SK-N-SH (cell line): ENCODE measurements around the gene ENTPD7. TPM values are rescaled to one million over a fixed set of nuclear protein-coding genes. Genes with fewer than 3 reads are reported as not detected.
"Not testable (repeated sequence)": the region's sequence is repeated elsewhere in the genome, so short reads cannot be mapped to it uniquely, and the experiment has no call there.

Experiments used
- CTCF ChIA-PET: fragments of 300-600, 350-600 bp; formaldehyde crosslinking; extraction: SDS; loops from one replicate; lab custom pipeline; 2021; lab: Yijun Ruan, JAX
- POLR2A ChIA-PET: fragments of 350-600 bp; sonication (Branson Sonifier 250); formaldehyde crosslinking; extraction: SDS; loops from one replicate; lab custom pipeline; 2020; ENCODE audit warnings: antibody characterized with exemption, inconsistent platforms; lab: Yijun Ruan, JAX
- DNase-seq: peaks from one replicate; pipeline ENCODE4 v3.0.0; 2012
- H2AFZ ChIP-seq: fragments of 200-600 bp; sonication (generic); 2 replicates; pipeline ENCODE4 v1.8.1; 2016; ENCODE audit warnings: antibody characterized with exemption, mild to moderate bottlenecking, low read depth
- H3F3A ChIP-seq: fragments of 200-600 bp; sonication (generic); replicated peaks from 2 replicates; pipeline ENCODE3; 2016; ENCODE audit warnings: antibody characterized with exemption, mild to moderate bottlenecking; ENCODE audit not compliant: insufficient read depth
- H3K27ac ChIP-seq, 2 experiments: fragments of 200-500 bp in 1 of 2; fragments of 200-600 bp in 1 of 2; sonication (Bioruptor generic) in 1 of 2; sonication (generic), shearing (Covaris generic) in 1 of 2; 2 replicates each; pipeline versions ENCODE4 v1.5.1 to v1.6.1; 2014 to 2016; ENCODE audit warnings: low read depth in 2 of 2, inconsistent platforms in 1 of 2, low read length in 1 of 2, mild to moderate bottlenecking in 1 of 2, mixed read lengths in 1 of 2
- H3K27me3 ChIP-seq: fragments of 200-600 bp; sonication (generic), shearing (Covaris generic); 2 replicates; pipeline ENCODE4 v1.6.1; 2016; ENCODE audit warnings: mixed run types; ENCODE audit not compliant: insufficient read depth
- H3K36me3 ChIP-seq, 2 experiments: fragments of 200-500 bp in 1 of 2; fragments of 200-600 bp in 1 of 2; sonication (Bioruptor generic) in 1 of 2; sonication (generic) in 1 of 2; replicated peaks in 1 of 2; 2 replicates each; pipeline versions ENCODE3 to v1.5.1; 2014 to 2016; ENCODE audit warnings: low read length in 1 of 2, mild to moderate bottlenecking in 1 of 2; ENCODE audit not compliant: insufficient read depth in 2 of 2, control insufficient read depth in 1 of 2
- H3K4me1 ChIP-seq, 2 experiments: fragments of 200-500 bp in 1 of 2; fragments of 200-600 bp in 1 of 2; sonication (Bioruptor generic) in 1 of 2; sonication (generic), shearing (Covaris generic) in 1 of 2; 2 replicates each; pipeline versions ENCODE4 v1.5.1 to v1.6.1; 2014 to 2016; ENCODE audit warnings: low read depth in 1 of 2, low read length in 1 of 2, mixed run types in 1 of 2; ENCODE audit not compliant: insufficient read depth in 2 of 2, control insufficient read depth in 1 of 2
- H3K4me2 ChIP-seq: fragments of 200-600 bp; sonication (generic), shearing (Covaris generic); 2 replicates; pipeline ENCODE4 v1.6.1; 2017; ENCODE audit warnings: mixed run types
- H3K4me3 ChIP-seq, 2 experiments: fragments of 200-500 bp in 1 of 2; fragments of 200-600 bp in 1 of 2; sonication (Bioruptor generic) in 1 of 2; sonication (generic), shearing (Covaris generic) in 1 of 2; 2 replicates each; pipeline versions ENCODE4 v1.5.1 to v1.8.1; 2014 to 2016; ENCODE audit warnings: low read depth in 2 of 2, inconsistent platforms in 1 of 2, low read length in 1 of 2, mild to moderate bottlenecking in 1 of 2, mixed read lengths in 1 of 2, moderate library complexity in 1 of 2
- H3K79me2 ChIP-seq: fragments of 200-600 bp; sonication (generic); 2 replicates; pipeline ENCODE4 v1.8.1; 2017; ENCODE audit warnings: mild to moderate bottlenecking; ENCODE audit not compliant: insufficient read depth
- H3K9ac ChIP-seq: fragments of 200-600 bp; sonication (generic); 2 replicates; pipeline ENCODE4 v1.6.1; 2017; ENCODE audit warnings: mixed run types
- H3K9me2 ChIP-seq: fragments of 200-600 bp; sonication (generic); 2 replicates; pipeline ENCODE4 v1.6.1; 2017; ENCODE audit warnings: mixed run types
- H3K9me3 ChIP-seq: fragments of 200-600 bp; sonication (generic); 2 replicates; pipeline ENCODE4 v1.6.1; 2017; ENCODE audit warnings: mixed run types, mild to moderate bottlenecking, moderate library complexity
- H4K20me1 ChIP-seq: fragments of 200-600 bp; sonication (generic); 2 replicates; pipeline ENCODE4 v1.6.1; 2017; ENCODE audit warnings: mild to moderate bottlenecking, mixed run types; ENCODE audit not compliant: insufficient read depth
- CHD2 ChIP-seq: fragments of 150-350 bp; IDR thresholded peaks from 2 replicates; pipeline ENCODE4 v1.6.1; 2018; ENCODE audit warnings: low read length; ENCODE audit not compliant: partially characterized antibody
- ELF1 ChIP-seq: IDR thresholded peaks from 2 replicates; pipeline ENCODE4 v1.4.0; 2012
- EZH2phosphoT487 ChIP-seq: fragments of 200-600 bp; sonication (generic); IDR thresholded peaks from 2 replicates; pipeline ENCODE4 v1.6.1; 2017; ENCODE audit warnings: low read depth, mixed run types, mild to moderate bottlenecking, antibody characterized with exemption, moderate library complexity, borderline replicate concordance
- GABPA ChIP-seq: IDR thresholded peaks from 2 replicates; pipeline ENCODE4 v1.4.0; 2012; ENCODE audit warnings: low read depth, mild to moderate bottlenecking
- JUND ChIP-seq: IDR thresholded peaks from 2 replicates; pipeline ENCODE4 v1.4.0; 2012
- MEF2A ChIP-seq: IDR thresholded peaks from 2 replicates; pipeline ENCODE4 v1.4.0; 2012; ENCODE audit warnings: low read depth, borderline replicate concordance
- POLR2AphosphoS5 ChIP-seq: IDR thresholded peaks from 2 replicates; pipeline ENCODE4 v1.6.1; 2012; ENCODE audit warnings: low read depth, low read length
- RCOR1 ChIP-seq: fragments of 150-350 bp; IDR thresholded peaks from 2 replicates; pipeline ENCODE4 v1.6.1; 2017; ENCODE audit warnings: antibody characterized with exemption, low read length
- RXRA ChIP-seq: IDR thresholded peaks from 2 replicates; pipeline ENCODE4 v1.4.0; 2012; ENCODE audit warnings: low read depth, mild to moderate bottlenecking, borderline replicate concordance
- SIN3A ChIP-seq: IDR thresholded peaks from 2 replicates; pipeline ENCODE4 v1.6.1; 2012; ENCODE audit warnings: low read depth, mild to moderate bottlenecking, low read length, moderate library complexity, borderline replicate concordance
- SMC3 ChIP-seq: IDR thresholded peaks from 2 replicates; pipeline ENCODE4 v1.6.1; 2012; ENCODE audit warnings: low read depth, low read length, improper control_type of control experiment
- WGBS: methylation state at CpG from one replicate; pipeline ENCODE4 v1.1.6; 2017; ENCODE audit warnings: low lambda C conversion rate; 5-methylcytosine and 5-hydroxymethylcytosine counted together
- polyA plus RNA-seq, 3 experiments: library from polyadenylated mRNA; depleted of rRNA; stranded (reverse); fragments of >200 nt; gene quantifications; 2 replicates each; pipeline ENCODE4 v1.2.3, GENCODE V29; 2012
- TF ChIP-seq, protein P1 (sequence below): IDR thresholded peaks from 2 replicates; pipeline ENCODE4 v1.6.1; 2012; ENCODE audit warnings: mild to moderate bottlenecking, low read depth, low read length, moderate library complexity
- TF ChIP-seq, protein P2 (sequence below): IDR thresholded peaks from 2 replicates; pipeline ENCODE4 v1.4.0; 2012; ENCODE audit warnings: low read depth
- TF ChIP-seq, protein P3 (sequence below): IDR thresholded peaks from 2 replicates; pipeline ENCODE4 v1.4.0; 2012; ENCODE audit warnings: low read depth, borderline replicate concordance
- TF ChIP-seq, protein P4 (sequence below): fragments of 150-350 bp; IDR thresholded peaks from 2 replicates; pipeline ENCODE4 v1.6.1; 2016; ENCODE audit warnings: mild to moderate bottlenecking, low read depth, low read length

ENTPD7 gene
- polyA plus RNA-seq, 1 of the 3 experiments (the other 2 are of a cell fraction): 3.9 TPM

DNA sequence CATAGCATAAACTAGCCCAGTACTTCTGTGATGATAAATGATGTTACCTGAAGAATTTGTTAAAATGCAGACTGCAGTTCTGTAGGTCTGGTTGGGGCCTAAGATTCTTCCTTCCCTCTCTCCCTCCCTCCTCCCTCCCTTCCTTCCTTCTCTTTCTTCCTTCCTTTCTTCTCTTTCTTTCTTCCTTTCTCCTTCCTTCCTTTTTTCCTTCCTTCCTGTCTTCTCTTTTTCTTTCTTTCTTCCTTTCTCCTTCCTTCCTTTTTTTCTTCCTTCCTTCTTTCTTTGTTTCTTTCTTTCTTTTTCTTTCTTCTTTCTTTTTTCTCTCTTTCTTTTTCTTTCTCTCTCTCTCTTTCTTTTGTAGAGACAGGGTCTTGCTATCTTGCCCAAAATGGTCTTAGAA, 35.4 kb upstream of the ENTPD7 start (continued):
- TF ChIP-seq, protein P1, sequence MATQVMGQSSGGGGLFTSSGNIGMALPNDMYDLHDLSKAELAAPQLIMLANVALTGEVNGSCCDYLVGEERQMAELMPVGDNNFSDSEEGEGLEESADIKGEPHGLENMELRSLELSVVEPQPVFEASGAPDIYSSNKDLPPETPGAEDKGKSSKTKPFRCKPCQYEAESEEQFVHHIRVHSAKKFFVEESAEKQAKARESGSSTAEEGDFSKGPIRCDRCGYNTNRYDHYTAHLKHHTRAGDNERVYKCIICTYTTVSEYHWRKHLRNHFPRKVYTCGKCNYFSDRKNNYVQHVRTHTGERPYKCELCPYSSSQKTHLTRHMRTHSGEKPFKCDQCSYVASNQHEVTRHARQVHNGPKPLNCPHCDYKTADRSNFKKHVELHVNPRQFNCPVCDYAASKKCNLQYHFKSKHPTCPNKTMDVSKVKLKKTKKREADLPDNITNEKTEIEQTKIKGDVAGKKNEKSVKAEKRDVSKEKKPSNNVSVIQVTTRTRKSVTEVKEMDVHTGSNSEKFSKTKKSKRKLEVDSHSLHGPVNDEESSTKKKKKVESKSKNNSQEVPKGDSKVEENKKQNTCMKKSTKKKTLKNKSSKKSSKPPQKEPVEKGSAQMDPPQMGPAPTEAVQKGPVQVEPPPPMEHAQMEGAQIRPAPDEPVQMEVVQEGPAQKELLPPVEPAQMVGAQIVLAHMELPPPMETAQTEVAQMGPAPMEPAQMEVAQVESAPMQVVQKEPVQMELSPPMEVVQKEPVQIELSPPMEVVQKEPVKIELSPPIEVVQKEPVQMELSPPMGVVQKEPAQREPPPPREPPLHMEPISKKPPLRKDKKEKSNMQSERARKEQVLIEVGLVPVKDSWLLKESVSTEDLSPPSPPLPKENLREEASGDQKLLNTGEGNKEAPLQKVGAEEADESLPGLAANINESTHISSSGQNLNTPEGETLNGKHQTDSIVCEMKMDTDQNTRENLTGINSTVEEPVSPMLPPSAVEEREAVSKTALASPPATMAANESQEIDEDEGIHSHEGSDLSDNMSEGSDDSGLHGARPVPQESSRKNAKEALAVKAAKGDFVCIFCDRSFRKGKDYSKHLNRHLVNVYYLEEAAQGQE: no peak
- TF ChIP-seq, protein P2, sequence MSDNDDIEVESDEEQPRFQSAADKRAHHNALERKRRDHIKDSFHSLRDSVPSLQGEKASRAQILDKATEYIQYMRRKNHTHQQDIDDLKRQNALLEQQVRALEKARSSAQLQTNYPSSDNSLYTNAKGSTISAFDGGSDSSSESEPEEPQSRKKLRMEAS: no peak
- TF ChIP-seq CHD2 (no peak), JUND (no peak)

DNA sequence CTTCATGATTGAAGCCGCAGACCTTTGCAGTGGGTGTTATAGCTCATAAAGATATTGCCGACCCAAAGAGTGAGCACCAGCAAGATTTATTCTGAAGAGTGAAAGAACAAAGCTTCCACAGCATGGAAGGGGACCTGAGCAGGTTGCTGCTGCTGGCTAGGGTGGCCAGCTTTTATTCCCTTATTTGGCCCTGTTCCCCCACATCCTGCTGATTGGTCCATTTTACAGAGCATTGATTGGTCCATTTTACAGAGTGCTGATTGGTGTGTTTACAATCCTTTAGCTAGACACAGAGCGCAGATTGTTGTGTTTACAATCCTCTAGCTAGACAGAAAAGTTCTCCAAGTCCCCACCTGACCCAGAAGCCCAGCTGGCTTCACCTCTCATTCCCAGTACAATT, 34.2 kb upstream of the ENTPD7 start:
- WGBS: 69% methylated on average over 3 of the region's 3 CpGs
- H3K9me2 ChIP-seq, H3K4me1 ChIP-seq, H3K27ac ChIP-seq, H3K79me2 ChIP-seq, H3K4me2 ChIP-seq, H3K4me3 ChIP-seq, H3K9ac ChIP-seq, POLR2A ChIA-PET, H3K27me3 ChIP-seq, DNase-seq, H3K36me3 ChIP-seq, H4K20me1 ChIP-seq, H3K9me3 ChIP-seq, H2AFZ ChIP-seq: not testable (repeated sequence)
- CTCF ChIA-PET: interaction anchor here (1.1 to 1.5 kb wide), 2 partner anchors 14 to 86 kb away, joined by 4 read pairs; no protein-coding TSS in a partner anchor
- peaks cover 13% of the 10 kb centered on the region for H3F3A ChIP-seq

DNA sequence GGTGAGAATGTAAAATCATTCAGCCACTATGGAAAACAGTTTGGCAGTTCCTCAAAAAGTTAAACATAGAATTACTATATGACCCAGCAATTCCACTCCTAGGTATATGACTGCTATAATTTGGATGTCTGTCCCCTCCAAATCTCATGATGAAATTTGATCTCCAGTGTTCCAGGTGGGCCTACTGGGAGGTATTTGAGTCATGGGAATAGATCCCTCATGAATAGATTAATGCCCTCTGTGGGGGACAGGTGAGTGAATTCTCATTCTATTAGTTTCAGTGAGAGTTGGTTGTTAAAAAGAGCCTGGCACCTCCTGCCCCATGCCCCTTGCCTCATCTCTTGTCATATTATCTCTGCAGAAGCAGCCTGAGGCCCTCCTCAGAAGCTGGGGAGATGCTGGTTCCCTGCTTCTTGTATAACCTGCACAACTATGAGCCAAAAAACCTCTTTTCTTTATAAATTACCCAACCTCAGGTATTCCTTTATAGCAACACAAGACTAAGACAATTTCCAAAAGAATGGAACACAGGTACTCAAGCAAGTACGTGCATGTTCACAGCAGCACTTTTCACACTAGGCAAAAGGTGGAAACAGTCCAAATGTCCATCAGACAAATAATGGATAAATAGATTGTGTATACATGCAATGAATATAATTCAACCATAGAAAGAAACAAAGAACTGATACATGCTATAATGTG, 30.2 kb upstream of the ENTPD7 start:
- H3F3A ChIP-seq: peaks cover 4% of the 10 kb centered on the region
- CTCF ChIA-PET: interaction anchor here (1.1 to 2.5 kb wide), 4 partner anchors 16 to 82 kb away, joined by 3 to 21 read pairs (median 8); no protein-coding TSS in a partner anchor
- H3K4me2 ChIP-seq: no peak overlapping the region
- no peak overlapping the region for H3K9ac ChIP-seq
- no peaks in the 10 kb centered on the region for H3K27me3 ChIP-seq
- no peak for DNase-seq
- H3K27ac ChIP-seq: no peak overlapping the region
- H3K4me3 ChIP-seq: no peak overlapping the region
- 91% methylated on average over 1 of the region's 1 CpG for WGBS
- TF ChIP-seq POLR2AphosphoS5: no peak
- TF ChIP-seq MEF2A: no peak
- TF ChIP-seq CHD2: no peak
- no peak for TF ChIP-seq ELF1
- TF ChIP-seq GABPA: no peak
- no peak for TF ChIP-seq JUND
- TF ChIP-seq, protein P3, sequence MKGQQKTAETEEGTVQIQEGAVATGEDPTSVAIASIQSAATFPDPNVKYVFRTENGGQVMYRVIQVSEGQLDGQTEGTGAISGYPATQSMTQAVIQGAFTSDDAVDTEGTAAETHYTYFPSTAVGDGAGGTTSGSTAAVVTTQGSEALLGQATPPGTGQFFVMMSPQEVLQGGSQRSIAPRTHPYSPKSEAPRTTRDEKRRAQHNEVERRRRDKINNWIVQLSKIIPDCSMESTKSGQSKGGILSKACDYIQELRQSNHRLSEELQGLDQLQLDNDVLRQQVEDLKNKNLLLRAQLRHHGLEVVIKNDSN: no peak
- TF ChIP-seq, protein P2: no peak
- no peak for TF ChIP-seq RCOR1
- TF ChIP-seq EZH2phosphoT487: no peak
- no peak for TF ChIP-seq SMC3
- TF ChIP-seq SIN3A: no peak
- TF ChIP-seq, protein P4, sequence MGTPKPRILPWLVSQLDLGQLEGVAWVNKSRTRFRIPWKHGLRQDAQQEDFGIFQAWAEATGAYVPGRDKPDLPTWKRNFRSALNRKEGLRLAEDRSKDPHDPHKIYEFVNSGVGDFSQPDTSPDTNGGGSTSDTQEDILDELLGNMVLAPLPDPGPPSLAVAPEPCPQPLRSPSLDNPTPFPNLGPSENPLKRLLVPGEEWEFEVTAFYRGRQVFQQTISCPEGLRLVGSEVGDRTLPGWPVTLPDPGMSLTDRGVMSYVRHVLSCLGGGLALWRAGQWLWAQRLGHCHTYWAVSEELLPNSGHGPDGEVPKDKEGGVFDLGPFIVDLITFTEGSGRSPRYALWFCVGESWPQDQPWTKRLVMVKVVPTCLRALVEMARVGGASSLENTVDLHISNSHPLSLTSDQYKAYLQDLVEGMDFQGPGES: no peak
- no peak for TF ChIP-seq RXRA
- H3K36me3 ChIP-seq: no peaks in the 10 kb centered on the region
- H3K9me3 ChIP-seq: no peaks in the 10 kb centered on the region
- POLR2A ChIA-PET: no interaction called here
- H2AFZ ChIP-seq: no peak overlapping the region
- no peaks in the 10 kb centered on the region for H3K79me2 ChIP-seq
- peaks cover 8 to 9% of the 10 kb centered on the region in 2 experiments; a peak in 3 of 4 replicates for H3K4me1 ChIP-seq
- no peaks in the 10 kb centered on the region for H3K9me2 ChIP-seq
- H4K20me1 ChIP-seq: no peaks in the 10 kb centered on the region
